Measurements from ENCODE around the gene EXOSC9.

GRCh38 chr4:121777625-121778024 is 23.5 kb upstream of the EXOSC9 start:
- TF ChIP-seq GATA3 (IDR thresholded peaks at IDR 0.05; ENCODE audit: low read depth, low read length) = no peak
- TF ChIP-seq GATA2 (IDR thresholded peaks at IDR 0.05; ENCODE audit: low read depth, low read length) = no peak

Data from SH-SY5Y (cell line).